DOHH2 (cell line): Measurements from ENCODE around the gene PTPRK.

Experiments used
- H3F3A ChIP-seq: fragments of 200-600 bp; sonication (generic), shearing (Covaris generic); 2 replicates; pipeline ENCODE4 v1.6.0; 2016; ENCODE audit warnings: antibody characterized with exemption, mild to moderate bottlenecking; ENCODE audit not compliant: control insufficient read depth, insufficient read depth
- H3K27ac ChIP-seq: fragments of 200-600 bp; sonication (generic); 2 replicates; pipeline ENCODE4 v1.5.1; 2014; ENCODE audit warnings: low read depth, mild to moderate bottlenecking, low read length, moderate library complexity
- H3K27me3 ChIP-seq: fragments of 200-600 bp; sonication (generic); 2 replicates; pipeline ENCODE4 v1.6.1; 2014; ENCODE audit warnings: mild to moderate bottlenecking, low read length, mixed read lengths; ENCODE audit not compliant: control insufficient read depth
- H3K36me3 ChIP-seq: fragments of 200-600 bp; sonication (generic); 2 replicates; pipeline ENCODE4 v1.6.1; 2014; ENCODE audit warnings: mild to moderate bottlenecking, low read length, moderate library complexity, mixed read lengths; ENCODE audit not compliant: control insufficient read depth
- H3K4me1 ChIP-seq: fragments of 200-600 bp; sonication (generic); 2 replicates; pipeline ENCODE4 v1.6.1; 2014; ENCODE audit warnings: mild to moderate bottlenecking, low read length, mixed read lengths; ENCODE audit not compliant: control insufficient read depth
- H3K4me2 ChIP-seq: fragments of 200-600 bp; sonication (generic); 2 replicates; pipeline ENCODE4 v1.6.0; 2014; ENCODE audit warnings: mild to moderate bottlenecking, low read length, moderate library complexity
- H3K4me3 ChIP-seq: fragments of 200-600 bp; sonication (generic); 2 replicates; pipeline ENCODE4 v1.5.1; 2014; ENCODE audit warnings: mild to moderate bottlenecking, low read length, mixed read lengths
- H3K79me2 ChIP-seq: fragments of 200-600 bp; sonication (generic); 2 replicates; pipeline ENCODE4 v1.6.1; 2014; ENCODE audit warnings: mild to moderate bottlenecking, low read length, mixed read lengths; ENCODE audit not compliant: control insufficient read depth
- H3K9me2 ChIP-seq: fragments of 200-600 bp; sonication (generic); replicated peaks from 2 replicates; pipeline ENCODE4 v1.6.1; 2014; ENCODE audit warnings: mild to moderate bottlenecking, low read length, mixed read lengths; ENCODE audit not compliant: control insufficient read depth
- H3K9me3 ChIP-seq: fragments of 200-600 bp; sonication (generic); 2 replicates; pipeline ENCODE4 v1.6.1; 2014; ENCODE audit warnings: antibody characterized with exemption, low read length, mixed read lengths; ENCODE audit not compliant: control insufficient read depth, insufficient read depth
- H4K20me1 ChIP-seq: fragments of 200-600 bp; sonication (generic); 2 replicates; pipeline ENCODE4 v1.6.0; 2014; ENCODE audit warnings: low read depth, mild to moderate bottlenecking, antibody characterized with exemption, low read length, moderate library complexity; ENCODE audit not compliant: control insufficient read depth, insufficient read depth
- CTCF ChIP-seq: fragments of 200-600 bp; sonication (generic); IDR thresholded peaks from one replicate; pipeline ENCODE4 v1.5.1; 2014; ENCODE audit warnings: antibody characterized with exemption, mild to moderate bottlenecking, low read depth, low read length; ENCODE audit not compliant: poor library complexity, severe bottlenecking
- EZH2phosphoT487 ChIP-seq: fragments of 200-600 bp; sonication (generic); IDR thresholded peaks from 2 replicates; pipeline ENCODE4 v1.6.1; 2017; ENCODE audit warnings: borderline replicate concordance, mild to moderate bottlenecking, antibody characterized with exemption, low read length, moderate library complexity, mixed read lengths

Gene PTPRK

GRCh38 chr6:128446497-128446896 lies 73.9 kb downstream of the PTPRK start:
- no peak for TF ChIP-seq CTCF
- TF ChIP-seq EZH2phosphoT487, result no peak
- H3K9me3 ChIP-seq, result no peaks in the 10 kb centered on the region
- H3K27ac ChIP-seq, result no peak overlapping the region
- no peaks in the 10 kb centered on the region for H3K9me2 ChIP-seq
- H3K4me1 ChIP-seq, result no peaks in the 10 kb centered on the region
- no peaks in the 10 kb centered on the region for H3F3A ChIP-seq
- H3K4me2 ChIP-seq, result no peak overlapping the region
- H4K20me1 ChIP-seq, result no peaks in the 10 kb centered on the region
- H3K27me3 ChIP-seq, result no peaks in the 10 kb centered on the region
- H3K36me3 ChIP-seq, result no peaks in the 10 kb centered on the region
- no peaks in the 10 kb centered on the region for H3K79me2 ChIP-seq
- no peak overlapping the region for H3K4me3 ChIP-seq

GRCh38 chr6:128443553-128443952 lies 76.8 kb downstream of the PTPRK start:
- no peaks in the 10 kb centered on the region for H3K4me1 ChIP-seq
- TF ChIP-seq EZH2phosphoT487, result no peak
- no peak for TF ChIP-seq CTCF
- H3K27ac ChIP-seq, result no peak overlapping the region
- H3K27me3 ChIP-seq, result no peaks in the 10 kb centered on the region
- no peaks in the 10 kb centered on the region for H3K36me3 ChIP-seq
- H3K4me2 ChIP-seq, result no peak overlapping the region
- no peaks in the 10 kb centered on the region for H3K79me2 ChIP-seq
- H3K9me2 ChIP-seq, result no peaks in the 10 kb centered on the region; the same call in 1 of the 2 replicates
- no peaks in the 10 kb centered on the region for H3K9me3 ChIP-seq
- no peak overlapping the region for H3K4me3 ChIP-seq
- no peaks in the 10 kb centered on the region for H4K20me1 ChIP-seq
- H3F3A ChIP-seq, result no peaks in the 10 kb centered on the region

GRCh38 chr6:128439627-128440026 lies 80.8 kb downstream of the PTPRK start:
- Histone ChIP-seq H3K79me2 (no peaks in the 10 kb centered on the region), H3K4me1 (no peaks in the 10 kb centered on the region), H3K36me3 (no peaks in the 10 kb centered on the region), H4K20me1 (no peaks in the 10 kb centered on the region), H3K4me3 (no peak overlapping the region), H3K27me3 (no peaks in the 10 kb centered on the region), H3K4me2 (no peak overlapping the region), H3F3A (no peaks in the 10 kb centered on the region), H3K27ac (no peak overlapping the region), H3K9me2 (no peaks in the 10 kb centered on the region; the same call in 1 of the 2 replicates), H3K9me3 (no peaks in the 10 kb centered on the region)
- TF ChIP-seq CTCF (no peak), EZH2phosphoT487 (no peak)

- H4K20me1 ChIP-seq, result no peaks in the 10 kb centered on the region
- no peaks in the 10 kb centered on the region for H3K79me2 ChIP-seq
- no peaks in the 10 kb centered on the region; the same call in 1 of the 2 replicates for H3K9me2 ChIP-seq
- H3K4me3 ChIP-seq, result no peak overlapping the region
- TF ChIP-seq EZH2phosphoT487 (no peak), CTCF (no peak)
- H3K27ac ChIP-seq, result no peak overlapping the region
- no peaks in the 10 kb centered on the region for H3K36me3 ChIP-seq
- no peaks in the 10 kb centered on the region for H3K4me1 ChIP-seq
- no peaks in the 10 kb centered on the region for H3K27me3 ChIP-seq
- H3K4me2 ChIP-seq, result no peak overlapping the region
- H3K9me3 ChIP-seq, result no peaks in the 10 kb centered on the region
- H3F3A ChIP-seq, result no peaks in the 10 kb centered on the region
These were observed 82.0 kb downstream of the PTPRK start for GRCh38 chr6:128438393-128438792.
